ENCODE data around the gene IFNGR2. TPM values are rescaled to one million over a fixed set of nuclear protein-coding genes. Genes with fewer than 3 reads are reported as not detected.
"Not testable (repeated sequence)": the region's sequence is repeated elsewhere in the genome, so short reads cannot be mapped to it uniquely, and the experiment has no call there.

IFNGR2 gene
- total RNA-seq, 1 experiment from 2014 or later = 99.0 TPM

DNA sequence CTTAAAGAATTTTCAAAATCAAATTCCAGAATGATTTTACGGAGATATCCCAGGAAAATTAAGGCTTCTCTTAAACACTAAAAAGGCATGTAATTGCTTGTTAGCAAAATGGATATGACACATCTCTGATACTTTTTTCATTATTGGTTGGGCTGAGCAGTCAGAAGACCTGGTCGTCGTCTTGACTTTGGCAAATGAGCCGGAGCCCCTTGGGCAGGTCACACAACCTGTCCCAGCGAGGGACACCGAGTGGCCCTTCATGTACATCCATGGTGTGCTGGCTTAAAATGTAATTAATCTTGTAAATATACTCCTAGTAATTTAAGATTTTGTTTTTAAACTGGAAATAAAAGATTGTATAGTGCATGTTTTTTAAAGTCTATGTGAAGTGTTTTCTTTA lies 33.9 kb downstream of the IFNGR2 start:
- DNase-seq (ENCODE audit: low read depth) = no peak

DNA sequence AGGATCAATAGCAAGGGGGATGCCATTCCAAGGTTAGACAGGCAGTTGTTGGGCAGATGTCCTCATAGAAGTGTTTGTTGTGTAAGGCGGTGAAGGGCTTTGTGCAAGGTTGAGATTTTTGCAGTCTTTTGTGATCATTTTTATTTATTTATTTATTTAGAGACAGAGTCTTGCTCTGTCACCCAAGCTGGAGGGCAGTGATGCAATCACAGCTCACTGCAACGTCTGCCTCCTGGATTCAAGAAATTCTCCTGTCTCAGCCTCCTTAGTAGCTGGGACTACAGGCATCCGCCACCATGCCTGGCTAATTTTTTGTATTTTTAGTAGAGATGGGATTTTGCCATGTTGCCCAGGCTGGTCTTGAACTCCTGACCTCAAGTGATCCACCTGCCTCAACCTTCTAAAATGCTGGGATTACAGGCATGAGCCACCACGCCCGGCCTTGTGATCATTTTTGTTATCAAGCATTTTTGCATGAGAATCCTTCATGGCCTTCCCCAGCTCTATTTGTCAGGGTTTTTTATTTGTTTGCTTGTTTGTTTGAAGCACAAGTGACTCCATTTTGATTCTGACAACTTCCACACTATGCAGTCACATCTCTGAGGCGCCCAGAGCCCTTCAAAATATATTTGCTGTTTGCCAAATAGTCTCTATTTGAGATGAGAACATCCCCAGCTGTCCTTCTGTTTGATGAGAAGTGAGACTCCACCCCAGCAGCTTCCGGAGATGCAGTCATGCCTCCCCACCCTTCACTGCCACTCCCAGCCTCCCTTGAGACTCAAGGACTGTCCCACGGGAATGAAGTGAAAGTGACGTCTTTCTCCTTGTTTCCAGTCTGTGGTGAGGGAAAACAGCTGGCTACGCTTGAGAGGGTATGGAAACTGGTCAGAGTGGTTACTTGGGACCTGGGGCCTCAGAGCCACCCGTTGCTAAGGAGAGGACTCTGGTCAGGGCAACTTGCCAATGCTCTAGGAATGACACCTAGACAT lies 38.6 kb downstream of the IFNGR2 start:
- DNase-seq (ENCODE audit: low read depth) = peak; percentile 89

DNA sequence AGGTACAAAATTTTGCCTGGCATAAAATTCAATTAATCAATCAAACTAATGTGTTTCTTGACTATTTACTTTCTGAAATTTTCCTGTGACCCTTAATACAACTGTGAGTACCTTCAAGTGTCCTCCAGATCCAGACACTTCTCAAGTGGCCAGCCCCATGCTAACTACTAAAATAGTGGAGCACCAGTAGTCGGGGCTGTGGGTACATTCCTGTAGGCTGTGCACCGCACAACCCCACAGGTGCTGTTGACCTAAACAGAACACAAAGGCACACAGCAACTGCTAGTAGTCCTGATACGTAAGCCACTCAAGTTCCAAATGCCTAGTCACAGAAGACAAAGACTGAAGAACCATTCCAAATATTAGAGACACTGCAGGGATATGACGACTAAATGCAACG lies 40.0 kb downstream of the IFNGR2 start:
- no peak for DNase-seq (ENCODE audit: low read depth)

DNA sequence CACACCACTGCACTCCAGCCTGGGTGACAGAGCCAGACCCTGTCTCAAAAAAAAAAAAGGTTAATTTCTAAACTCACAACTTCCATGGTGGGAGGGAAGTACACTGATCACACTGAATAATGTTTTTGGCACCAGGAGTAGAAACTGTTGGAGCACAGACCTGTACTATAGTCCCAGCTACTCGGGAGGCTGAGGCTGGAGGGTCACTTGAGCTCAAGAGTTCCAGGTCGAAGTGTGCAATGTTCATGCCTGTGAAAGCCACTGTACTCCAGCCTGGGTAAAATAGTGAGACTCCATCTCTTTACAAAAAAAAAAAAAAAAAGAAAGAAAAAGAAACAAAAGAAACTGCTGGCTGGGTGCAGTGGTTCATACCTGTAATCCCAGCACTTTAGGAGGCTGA lies 41.3 kb downstream of the IFNGR2 start:
- DNase-seq (ENCODE audit: low read depth) = no peak

DNA sequence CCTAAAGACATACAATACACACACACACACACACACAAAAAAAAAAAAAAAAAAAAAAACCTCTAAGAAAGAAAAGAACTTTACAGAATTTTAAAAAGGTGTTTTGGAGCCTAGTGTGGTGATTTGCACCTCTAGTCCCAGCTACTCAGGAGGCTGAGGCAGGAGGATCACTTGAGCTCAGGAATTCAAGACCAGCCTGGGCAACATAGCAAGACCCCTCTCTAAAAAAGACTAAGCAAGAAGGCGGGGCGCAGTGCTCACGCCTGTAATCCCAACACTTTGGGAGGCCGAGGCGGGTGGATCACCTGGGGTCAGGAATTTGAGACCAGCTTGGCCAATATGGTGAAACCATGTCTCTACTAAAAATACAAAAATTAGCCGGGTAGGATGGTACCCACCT lies 43.4 kb downstream of the IFNGR2 start:
- DNase-seq (ENCODE audit: low read depth) = not testable (repeated sequence)

DNA sequence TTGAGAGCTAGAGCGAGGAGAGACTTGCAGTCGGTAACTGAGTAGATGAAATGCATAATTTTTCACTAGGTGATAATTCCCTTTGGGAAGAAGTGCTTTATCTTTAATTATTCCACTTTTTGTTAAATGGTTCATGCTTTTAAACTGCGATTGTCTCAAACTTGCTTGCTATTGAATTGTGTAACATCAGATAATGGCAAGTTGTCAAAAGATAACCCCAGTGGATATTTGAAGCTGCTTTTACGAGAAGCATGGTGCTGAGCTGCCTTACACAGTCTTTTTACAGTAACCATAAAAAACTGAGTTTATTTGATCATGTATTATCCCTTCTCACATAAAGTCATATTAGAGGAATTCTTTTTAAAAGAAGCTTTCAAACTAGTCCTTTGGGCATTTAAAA lies 46.4 kb downstream of the IFNGR2 start:
- no peak for DNase-seq (ENCODE audit: low read depth)

DNA sequence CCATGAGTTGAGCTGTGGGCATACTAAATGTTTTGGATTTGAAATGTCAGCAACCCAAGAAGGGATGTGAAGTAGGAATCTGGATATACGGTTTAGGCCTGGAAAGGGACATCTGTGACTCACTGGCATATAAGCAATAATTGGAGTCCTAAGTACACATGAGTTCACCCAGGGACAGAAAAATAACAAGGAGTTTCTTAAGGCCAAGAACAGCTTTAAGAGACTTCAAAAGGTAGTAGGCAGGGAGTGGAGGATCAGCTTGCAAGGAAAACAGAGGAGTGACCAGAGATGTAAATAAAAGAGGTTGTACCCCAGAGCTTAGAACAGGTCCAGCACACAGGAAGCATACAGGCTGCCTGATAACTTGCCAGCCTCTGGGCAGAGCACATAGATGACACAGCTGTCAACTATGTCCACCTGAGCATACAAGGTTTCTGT lies 48.4 kb downstream of the IFNGR2 start:
- no peak for DNase-seq (ENCODE audit: low read depth)

DNA sequence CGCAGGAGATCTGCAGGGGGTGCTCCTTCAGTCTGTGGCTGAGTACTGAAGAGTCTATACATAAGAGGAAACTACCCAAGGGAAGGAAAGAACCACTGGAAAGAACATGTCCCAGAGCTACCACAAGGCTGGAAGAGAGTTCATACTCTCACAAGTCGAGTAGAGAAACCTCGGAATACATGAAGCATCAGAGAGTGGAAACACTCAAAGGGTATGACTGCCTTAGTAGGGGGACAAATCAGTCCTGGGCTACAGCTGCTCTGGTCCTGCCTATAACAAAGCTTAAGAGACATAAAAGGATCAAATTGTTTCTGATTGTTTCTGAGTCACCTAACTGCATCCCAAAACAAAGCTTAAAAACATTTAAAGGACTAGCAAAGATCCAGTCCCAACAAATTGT lies 49.1 kb downstream of the IFNGR2 start:
- DNase-seq (ENCODE audit: low read depth) = no peak

DNA sequence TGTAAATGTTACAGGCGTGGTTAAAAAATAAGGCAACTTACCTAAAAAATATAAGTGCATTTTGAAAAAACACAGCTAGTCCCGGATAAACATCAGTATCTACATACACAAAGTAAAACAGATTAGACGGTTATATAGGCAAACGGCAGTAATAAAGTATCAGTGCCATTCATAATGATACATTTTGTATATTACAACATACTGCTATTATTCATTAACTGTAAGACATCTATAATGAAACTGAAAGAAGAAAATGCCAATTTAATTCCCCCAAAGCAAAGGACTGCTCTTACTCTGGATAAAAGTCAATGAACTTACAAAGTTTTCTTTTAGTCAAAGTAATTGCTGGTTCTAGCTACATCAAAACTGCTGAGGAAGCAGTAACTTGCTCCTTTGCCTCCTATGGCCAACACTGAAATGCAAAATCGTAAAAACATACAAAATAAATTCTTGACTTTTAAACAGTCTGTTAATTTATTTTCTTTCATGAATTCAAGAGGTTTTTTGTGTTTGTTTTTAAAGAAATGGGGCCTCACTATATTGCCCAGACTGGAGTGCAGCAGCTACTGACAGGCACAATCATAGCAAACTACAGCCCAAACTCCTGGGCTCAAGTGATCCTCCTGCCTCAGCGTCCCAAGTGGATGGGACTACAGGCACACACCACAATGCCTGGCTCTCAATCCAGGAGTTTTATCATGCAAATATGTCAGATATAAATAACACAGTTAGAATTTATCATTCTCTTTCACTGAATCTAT lies 52.7 kb downstream of the IFNGR2 start:
- no peak for DNase-seq (ENCODE audit: low read depth)

DNA sequence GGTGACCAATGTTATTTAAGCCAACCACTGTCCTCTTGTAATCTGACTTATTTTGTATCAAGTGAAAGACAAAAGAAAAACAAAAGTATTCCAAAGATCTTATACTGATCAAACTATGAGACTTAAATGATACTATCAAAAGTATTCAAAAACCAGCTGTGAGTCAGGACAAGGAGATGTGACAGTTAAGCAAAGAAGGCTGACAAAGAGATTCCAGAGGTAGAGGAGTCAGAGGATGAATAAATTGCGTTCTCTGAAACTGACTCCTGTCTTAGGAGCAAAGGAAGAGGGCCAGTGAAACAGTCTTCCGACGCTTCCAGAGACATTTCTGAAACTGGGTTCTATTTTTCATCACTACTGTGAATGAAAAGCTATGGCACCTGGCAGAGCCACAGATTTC lies 55.6 kb downstream of the IFNGR2 start:
- DNase-seq (ENCODE audit: low read depth) = no peak

DNA sequence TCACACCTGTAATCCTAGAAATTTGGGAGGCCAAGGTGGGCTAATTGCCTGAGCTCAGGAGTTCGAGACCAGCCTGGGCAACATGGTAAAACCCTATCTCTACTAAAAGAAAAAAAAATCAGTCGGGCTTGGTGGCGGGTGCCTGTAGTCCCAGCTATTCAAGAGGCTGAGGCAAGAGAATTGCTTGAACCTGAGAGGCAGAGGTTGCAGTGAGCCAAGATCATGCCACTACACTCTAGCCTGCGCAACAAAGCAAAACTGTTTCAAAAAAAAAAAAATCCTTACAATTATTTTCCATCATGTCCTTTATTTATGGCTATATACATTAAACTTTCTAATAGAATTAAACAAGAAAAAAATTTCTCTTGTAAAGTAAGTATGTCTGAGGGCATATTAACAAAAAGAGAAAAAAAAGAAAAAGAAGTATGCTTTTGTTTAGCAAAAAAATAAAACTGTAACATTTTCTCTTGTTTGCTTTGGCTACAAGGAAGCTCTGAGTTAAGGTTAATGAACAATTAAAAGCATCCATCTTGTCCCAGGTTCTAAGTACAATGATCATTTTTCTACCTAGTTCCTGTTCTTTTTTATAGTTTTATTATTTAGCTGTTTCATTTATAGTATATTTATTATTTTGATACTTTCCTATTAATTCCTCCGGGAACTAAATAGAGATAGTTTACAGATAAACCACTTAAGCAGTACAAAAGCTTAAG lies 58.5 kb downstream of the IFNGR2 start:
- DNase-seq (ENCODE audit: low read depth) = no peak

DNA sequence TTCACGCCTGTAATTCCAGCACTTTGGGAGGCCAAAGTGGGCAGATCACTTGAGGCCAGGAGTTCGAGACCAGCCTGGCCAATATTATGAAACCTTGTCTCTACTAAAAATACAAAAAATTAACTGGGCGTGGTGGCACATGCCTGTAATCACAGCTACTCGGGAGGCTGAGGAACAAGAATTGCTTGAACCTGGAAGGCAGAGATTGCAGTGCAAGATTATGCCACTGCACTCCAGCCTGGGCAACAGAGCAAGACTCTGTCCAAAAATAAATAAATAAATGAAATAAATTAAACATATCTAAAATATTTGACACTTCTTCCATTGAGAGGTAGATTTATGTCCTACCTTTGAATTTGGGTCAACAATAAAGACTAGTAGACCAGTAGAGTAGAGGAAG lies 66.0 kb downstream of the IFNGR2 start:
- not testable (repeated sequence) for DNase-seq (ENCODE audit: low read depth)

DNA sequence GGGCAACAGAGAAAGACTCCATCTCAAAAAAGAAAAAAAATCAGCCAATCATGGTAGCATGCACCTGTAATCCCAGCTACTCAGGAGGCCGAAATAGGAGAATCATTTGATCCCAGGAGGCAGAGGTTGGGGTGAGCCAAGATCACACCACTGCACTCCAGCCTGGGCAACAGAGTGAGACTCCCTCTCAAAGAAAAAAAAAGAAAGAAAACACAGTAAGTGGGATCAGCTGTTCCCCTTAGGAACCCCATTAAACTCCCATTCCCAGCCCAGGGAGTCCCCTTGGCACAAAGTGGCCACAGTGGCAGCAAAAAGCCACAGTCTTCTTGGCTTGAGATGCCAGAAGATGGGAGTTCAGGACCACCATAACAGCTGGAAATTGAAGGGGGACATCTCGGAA lies 67.5 kb downstream of the IFNGR2 start:
- no peak for DNase-seq (ENCODE audit: low read depth)

DNA sequence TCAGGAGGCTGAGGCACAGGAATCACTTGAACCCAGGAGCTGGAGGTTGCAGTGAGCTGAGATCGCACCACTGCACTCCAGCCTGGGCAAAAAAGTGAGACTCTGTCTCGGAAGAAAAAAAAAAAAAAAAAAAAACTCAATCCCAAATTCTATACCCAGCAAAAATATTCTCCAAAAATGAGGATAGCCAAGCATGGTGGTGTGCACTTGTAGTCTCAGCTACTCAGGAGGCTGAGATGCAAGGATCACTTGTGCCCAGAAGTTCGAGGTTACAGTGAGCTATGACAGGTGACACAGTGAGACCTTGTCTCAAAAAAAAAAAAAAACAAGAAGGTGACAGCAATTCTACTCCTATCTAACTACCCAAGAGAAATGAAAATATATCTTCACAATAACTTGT lies 70.1 kb downstream of the IFNGR2 start:
- DNase-seq (ENCODE audit: low read depth) = no peak

DNA sequence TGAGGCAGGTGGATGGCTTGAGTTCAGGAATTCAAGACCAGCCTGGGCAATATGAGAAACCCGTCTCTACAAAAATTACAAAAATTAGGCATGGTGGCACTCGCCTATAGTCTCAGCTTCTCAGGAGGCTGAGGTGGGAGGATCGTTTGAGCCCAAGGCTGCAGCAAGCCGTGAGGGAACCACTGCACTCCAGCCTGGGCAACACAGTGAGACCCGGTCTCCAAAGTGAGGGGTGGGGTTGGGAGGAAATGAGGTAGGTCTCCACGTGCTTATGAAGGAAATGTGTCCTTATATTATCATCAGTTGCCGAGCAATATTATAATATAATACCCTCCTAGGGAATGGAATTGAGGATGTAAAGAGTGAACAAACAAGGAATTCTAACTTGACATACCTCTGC lies 73.9 kb downstream of the IFNGR2 start:
- no peak for DNase-seq (ENCODE audit: low read depth)

DNA sequence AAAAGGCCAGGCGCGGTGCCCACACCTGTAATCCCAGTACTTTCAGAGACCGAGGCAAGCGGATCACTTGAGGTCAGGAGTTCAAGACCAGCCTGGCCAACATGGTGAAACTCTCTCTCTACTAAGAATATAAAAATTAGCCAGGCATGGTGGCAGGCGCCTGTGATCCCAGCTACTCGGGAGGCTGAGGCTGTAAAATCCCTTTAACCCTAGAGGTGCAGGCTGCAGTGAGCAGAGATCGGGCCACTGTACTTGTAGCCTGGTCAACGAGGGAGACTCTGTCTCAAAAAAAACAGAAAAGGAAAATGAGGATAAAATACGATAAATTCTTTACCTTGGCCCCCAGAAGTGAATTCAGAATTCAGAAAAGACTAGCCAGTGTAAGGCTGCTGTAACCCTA lies 75.0 kb downstream of the IFNGR2 start:
- no peak for DNase-seq (ENCODE audit: low read depth)

DNA sequence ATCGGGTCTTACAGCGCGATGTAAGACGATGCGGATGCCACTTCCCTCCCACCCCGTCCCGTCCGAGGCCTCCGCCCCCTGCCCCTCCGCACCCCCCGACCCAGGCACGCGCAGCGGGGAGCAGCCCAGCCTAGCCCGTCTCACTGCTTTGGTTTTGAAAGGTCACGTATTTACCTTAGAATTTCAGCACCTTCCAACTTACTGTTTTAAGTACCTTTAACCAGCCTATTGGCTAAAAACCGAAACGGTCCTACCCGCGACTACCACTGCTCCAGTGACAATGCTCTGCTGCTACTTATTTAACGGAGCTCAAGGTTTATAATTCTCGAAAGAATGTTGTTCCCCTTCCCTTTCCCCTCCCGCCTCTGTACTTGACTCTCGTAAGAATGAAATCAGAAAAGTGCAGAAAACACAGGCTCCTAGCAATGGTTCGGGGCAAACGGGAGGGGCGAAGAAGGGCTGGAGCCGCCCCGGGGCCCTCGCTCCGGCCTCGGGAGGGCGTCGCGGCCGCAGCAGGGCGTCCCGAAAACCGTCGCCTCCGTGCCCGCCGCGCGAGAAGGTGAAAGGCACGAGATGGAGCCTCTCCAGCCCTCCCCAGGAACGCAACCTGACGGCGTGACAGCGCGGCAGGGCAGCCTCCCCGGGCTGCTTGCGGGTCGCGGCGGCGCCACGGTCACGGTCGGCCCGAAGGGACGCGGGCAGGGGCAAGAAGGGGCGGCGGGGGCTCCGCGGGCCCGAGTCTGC lies 75.9 kb downstream of the IFNGR2 start:
- peak; percentile 53 for DNase-seq (ENCODE audit: low read depth)

DNA sequence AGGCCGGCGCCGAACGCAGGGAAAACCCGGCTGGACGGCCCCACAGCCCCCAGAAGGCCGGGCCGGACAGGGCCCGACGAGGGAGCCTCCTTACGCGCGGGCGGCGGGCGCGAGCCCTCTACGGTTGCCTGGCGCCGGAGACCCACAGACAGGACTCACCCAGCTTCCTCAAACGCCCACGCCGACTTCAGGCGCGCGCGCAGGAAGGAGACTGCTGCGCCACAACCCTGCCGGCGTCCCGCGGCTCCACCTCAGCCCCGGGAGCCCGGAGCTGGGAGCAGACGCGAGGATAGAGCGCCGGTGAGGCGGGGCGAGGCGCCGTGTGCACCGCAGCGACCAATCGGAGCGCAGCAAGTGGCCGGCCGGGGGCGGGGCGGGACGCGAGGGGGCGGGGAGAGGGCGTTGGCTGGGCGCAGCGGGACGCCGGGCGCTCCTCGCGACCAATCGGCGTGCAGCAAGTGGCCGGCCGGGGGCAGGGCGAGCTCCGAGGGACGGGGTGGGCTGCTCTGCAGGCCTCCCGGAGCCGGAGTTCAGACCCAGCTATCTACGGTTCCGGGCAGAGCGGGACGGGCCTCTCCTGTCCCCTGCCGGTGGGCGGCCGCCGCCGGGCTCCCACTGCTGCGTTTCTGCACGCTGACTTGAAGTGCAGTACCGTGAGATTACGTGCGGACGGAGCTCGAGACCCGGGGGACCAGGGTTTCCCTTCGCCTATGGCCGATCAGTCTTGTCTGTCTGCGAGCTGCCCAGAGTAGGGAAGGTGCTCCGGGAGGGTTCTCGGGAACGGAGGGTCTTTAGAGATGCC lies 76.7 kb downstream of the IFNGR2 start, which contains the start of gene TMEM50B:
TMEM50B (minus strand) TSS at position 296 of the 802 bp plus-strand sequence. CDS start 11,089 bp downstream, outside the sequence.
- peak; percentile 99 for DNase-seq (ENCODE audit: low read depth)

DNA sequence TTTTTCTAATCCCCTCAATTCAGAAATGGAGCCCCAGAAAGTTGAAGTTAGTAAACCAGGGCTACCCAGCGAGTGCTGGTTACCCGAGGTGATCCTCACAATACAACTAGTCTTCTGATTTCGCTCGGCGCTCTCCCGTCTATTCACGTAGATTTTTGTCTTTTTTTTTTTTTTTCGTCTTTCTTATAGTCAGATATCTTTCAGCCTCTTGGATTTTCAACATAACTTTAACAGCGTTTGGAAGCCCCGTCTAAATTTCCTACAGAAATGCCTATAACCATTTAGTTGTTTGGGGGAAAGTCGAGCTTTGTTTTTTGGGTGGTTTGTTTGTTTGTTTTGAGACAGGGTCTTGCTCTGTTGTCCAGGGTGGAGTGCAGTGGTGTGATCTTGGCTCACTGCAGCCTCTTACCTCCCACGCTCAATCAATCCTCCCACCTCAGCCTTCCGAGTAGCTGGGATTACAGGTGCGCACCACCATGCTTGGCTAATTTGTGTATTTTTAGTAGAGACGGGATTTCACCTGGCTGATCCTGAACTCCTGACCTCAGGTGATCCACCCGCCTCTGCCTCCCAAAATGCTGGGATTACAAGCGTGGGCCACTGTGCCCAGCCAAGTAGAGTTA lies 77.4 kb downstream of the IFNGR2 start:
- DNase-seq (ENCODE audit: low read depth) = no peak

All from Daoy (cell line).